PFSK-1 (cell line): Measurements from ENCODE around the gene SYNPR.

Experiments used
- POLR2AphosphoS5 ChIP-seq: IDR thresholded peaks from 2 replicates; pipeline ENCODE4 v1.6.1; 2012; ENCODE audit warnings: low read depth, mild to moderate bottlenecking, control low read depth, low read length, moderate library complexity
- TAF1 ChIP-seq: IDR thresholded peaks from 2 replicates; pipeline ENCODE4 v1.6.1; 2012; ENCODE audit warnings: low read length, control low read depth, borderline replicate concordance; ENCODE audit not compliant: insufficient read depth
- TF ChIP-seq, protein P1 (sequence below), 2 experiments: IDR thresholded peaks; 2 replicates each; pipeline versions ENCODE4 v1.6.1 to v1.8.0; 2011 to 2012; ENCODE audit warnings: low read depth in 2 of 2, low read length in 2 of 2, control low read depth in 1 of 2, inconsistent platforms in 1 of 2, mild to moderate bottlenecking in 1 of 2, moderate library complexity in 1 of 2; ENCODE audit not compliant: insufficient read depth in 1 of 2

DNA sequence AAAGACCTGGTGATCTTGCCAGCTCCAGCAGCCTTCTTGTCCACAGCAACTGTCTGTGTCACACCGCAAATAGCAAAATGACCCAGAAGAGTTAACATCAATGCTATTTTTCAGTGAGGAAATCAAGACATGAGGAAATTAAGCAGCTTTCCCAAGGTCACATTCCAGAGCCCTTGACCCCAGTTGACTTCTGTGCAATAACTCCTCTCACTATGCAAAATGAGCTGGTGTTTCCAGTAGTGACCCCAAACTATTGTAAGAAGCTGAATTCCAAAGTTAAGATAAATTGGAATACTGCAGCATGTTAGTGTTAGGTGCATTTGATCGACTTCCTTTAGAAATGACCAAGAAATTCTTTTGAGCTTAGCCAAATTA is 201.5 kb downstream of the SYNPR start:
- no peak for TF ChIP-seq TAF1
- TF ChIP-seq POLR2AphosphoS5, result no peak
- TF ChIP-seq, protein P1, sequence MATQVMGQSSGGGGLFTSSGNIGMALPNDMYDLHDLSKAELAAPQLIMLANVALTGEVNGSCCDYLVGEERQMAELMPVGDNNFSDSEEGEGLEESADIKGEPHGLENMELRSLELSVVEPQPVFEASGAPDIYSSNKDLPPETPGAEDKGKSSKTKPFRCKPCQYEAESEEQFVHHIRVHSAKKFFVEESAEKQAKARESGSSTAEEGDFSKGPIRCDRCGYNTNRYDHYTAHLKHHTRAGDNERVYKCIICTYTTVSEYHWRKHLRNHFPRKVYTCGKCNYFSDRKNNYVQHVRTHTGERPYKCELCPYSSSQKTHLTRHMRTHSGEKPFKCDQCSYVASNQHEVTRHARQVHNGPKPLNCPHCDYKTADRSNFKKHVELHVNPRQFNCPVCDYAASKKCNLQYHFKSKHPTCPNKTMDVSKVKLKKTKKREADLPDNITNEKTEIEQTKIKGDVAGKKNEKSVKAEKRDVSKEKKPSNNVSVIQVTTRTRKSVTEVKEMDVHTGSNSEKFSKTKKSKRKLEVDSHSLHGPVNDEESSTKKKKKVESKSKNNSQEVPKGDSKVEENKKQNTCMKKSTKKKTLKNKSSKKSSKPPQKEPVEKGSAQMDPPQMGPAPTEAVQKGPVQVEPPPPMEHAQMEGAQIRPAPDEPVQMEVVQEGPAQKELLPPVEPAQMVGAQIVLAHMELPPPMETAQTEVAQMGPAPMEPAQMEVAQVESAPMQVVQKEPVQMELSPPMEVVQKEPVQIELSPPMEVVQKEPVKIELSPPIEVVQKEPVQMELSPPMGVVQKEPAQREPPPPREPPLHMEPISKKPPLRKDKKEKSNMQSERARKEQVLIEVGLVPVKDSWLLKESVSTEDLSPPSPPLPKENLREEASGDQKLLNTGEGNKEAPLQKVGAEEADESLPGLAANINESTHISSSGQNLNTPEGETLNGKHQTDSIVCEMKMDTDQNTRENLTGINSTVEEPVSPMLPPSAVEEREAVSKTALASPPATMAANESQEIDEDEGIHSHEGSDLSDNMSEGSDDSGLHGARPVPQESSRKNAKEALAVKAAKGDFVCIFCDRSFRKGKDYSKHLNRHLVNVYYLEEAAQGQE (IDR thresholded peaks at IDR 0.05; ENCODE audit: insufficient read depth in 1 of 2, low read depth in 2 of 2, low read length in 2 of 2), result no peak
